ENCODE data around the gene RTBDN. TPM values are rescaled to one million over a fixed set of nuclear protein-coding genes. Genes with fewer than 3 reads are reported as not detected.

RTBDN gene
- not detected for total RNA-seq

DNA sequence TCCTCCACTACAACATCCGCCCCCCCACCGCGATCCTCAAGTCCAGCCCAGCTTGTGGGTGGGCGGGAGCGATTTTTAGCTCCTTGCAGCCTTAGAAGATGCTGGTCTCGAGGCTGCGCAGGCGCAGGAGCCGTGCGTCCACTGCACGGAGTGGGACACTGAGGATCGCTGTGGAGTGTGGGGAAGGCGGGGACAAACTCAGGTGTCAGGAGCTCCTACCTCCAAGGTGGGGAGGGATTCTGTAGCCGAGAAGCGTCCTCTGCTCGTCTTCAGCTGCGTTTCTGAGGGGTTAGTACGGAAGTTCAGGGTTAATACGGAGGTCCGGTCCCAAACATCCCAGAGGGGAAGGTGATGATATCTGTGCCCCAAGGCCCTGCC is at the start of gene RTBDN:
Gene RTBDN (minus strand): TSS at position 14 of the 378 bp plus-strand sequence. CDS start 4,600 bp downstream, outside the sequence.
- H3K27me3 Mint-ChIP-seq (ENCODE audit: low read depth), result peaks cover 72% of the 10 kb centered on the region
- peaks cover 18% of the 10 kb centered on the region for H3K4me1 Mint-ChIP-seq (ENCODE audit: low read depth)
- H3K36me3 Mint-ChIP-seq (ENCODE audit: low read depth), result no peaks in the 10 kb centered on the region
- no peaks in the 10 kb centered on the region for H3K9me3 Mint-ChIP-seq (ENCODE audit: insufficient read depth)
- CTCF ChIA-PET, result interaction anchor here (0.7 to 1.3 kb wide), 6 partner anchors 9 to 224 kb away, joined by 3 to 5 read pairs (median 3); partner anchors contain the start of genes ZNF490 and ZNF791
- H3K27ac Mint-ChIP-seq, result no peak within 1 kb of the TSS
- POLR2A ChIA-PET, result interaction anchor here (0.9 kb wide), 2 partner anchors 36 to 124 kb away, joined by 3 read pairs; no protein-coding TSS in a partner anchor
- no peak within 1 kb of the TSS for H3K4me3 Mint-ChIP-seq
- DNase-seq (no peak), ATAC-seq (no peak)

DNA sequence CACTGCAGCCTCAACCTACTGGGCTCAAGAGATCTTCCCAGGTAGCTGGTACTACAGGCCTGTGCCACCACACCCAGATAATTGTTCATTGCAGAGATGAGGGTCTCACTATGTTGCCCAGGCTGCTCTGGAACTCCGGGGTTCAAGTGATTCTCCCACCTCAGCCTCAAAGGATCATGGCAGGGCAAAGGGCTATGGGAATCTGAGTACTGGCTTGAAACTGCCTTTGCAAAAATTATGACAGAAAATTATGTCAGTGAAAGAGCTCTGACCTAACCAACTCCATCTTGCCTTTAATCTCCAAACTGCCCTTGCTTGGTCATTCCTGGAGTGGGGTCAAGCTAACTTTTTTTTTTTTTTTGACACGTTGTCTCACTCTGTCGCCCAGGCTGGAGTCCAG is 48.2 kb upstream of the RTBDN start:
- H3K4me3 Mint-ChIP-seq, result peak overlapping the region; percentile 81
- POLR2A ChIA-PET, result interaction anchor here (0.6 to 1.7 kb wide), 2 partner anchors 8 to 85 kb away, joined by 4 to 7 read pairs; partner anchors contain the start of gene GCDH
- DNase-seq (no peak), ATAC-seq (no peak)
- H3K36me3 Mint-ChIP-seq (ENCODE audit: low read depth), result peaks cover 20% of the 10 kb centered on the region
- peaks cover 11% of the 10 kb centered on the region for H3K9me3 Mint-ChIP-seq (ENCODE audit: insufficient read depth)
- peaks cover 3% of the 10 kb centered on the region for H3K27me3 Mint-ChIP-seq (ENCODE audit: low read depth)
- CTCF ChIA-PET, result interaction anchor here (0.7 to 6.6 kb wide), 6 partner anchors 8 to 1556 kb away, joined by 3 to 121 read pairs (median 5); partner anchors contain the start of genes DAND5 and GCDH
- peak overlapping the region; percentile 19 for H3K27ac Mint-ChIP-seq
- H3K4me1 Mint-ChIP-seq (ENCODE audit: low read depth), result peaks cover 39% of the 10 kb centered on the region

DNA sequence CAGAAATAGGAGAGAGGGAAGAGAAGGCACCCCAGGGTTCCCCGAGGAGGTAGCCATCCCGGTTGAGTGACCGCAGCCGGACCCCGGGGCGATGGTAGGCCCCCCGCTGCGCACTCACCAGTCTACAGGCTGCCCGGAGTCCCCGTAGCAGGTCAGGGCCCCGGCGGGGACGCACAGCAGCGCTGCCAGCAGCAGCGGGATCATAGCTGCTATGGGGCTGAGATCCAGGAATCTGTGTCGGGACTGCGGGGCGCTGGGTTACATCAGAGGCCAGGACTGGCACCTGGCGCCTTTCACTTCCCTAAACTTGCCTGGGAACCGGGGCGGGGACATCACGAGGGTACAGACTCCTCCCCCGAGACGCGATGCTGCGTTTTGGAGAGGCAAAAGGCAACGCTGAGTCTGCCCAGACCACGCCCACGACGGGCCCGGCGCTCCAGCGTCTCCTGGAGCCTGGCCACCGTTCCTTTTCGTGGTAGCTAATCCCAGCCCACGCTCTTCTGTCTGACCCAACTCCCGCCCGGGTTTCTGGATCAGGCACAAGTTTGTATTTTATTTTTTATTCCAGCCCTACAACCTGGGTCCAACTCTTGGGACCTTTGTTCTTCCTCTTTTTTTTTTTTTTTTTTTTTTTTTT is 46.9 kb upstream of the RTBDN start, which contains the start of gene DNASE2:
Gene DNASE2 (minus strand): TSS at position 278 of the 637 bp plus-strand sequence. CDS start 74 bp downstream, at position 204.
- Mint-ChIP-seq H3K4me3 (peak within 1 kb of the TSS; percentile 81), H3K9me3 (ENCODE audit: insufficient read depth) (peaks cover 11% of the 10 kb centered on the region), H3K27me3 (ENCODE audit: low read depth) (no peaks in the 10 kb centered on the region), H3K4me1 (ENCODE audit: low read depth) (peaks cover 33% of the 10 kb centered on the region), H3K27ac (peak within 1 kb of the TSS; percentile 87), H3K36me3 (ENCODE audit: low read depth) (peaks cover 21% of the 10 kb centered on the region)
- ChIA-PET POLR2A (interaction anchor here (0.7 to 1.1 kb wide), 6 partner anchors 9 to 147 kb away, joined by 3 to 4 read pairs (median 3); partner anchors contain the start of genes CALR and GCDH), CTCF (interaction anchor here (0.8 to 6.6 kb wide), 7 partner anchors 9 to 85 kb away, joined by 3 to 121 read pairs (median 6); partner anchors contain the start of genes DAND5 and GCDH)
- peak; percentile 79 for ATAC-seq
- DNase-seq, result peak; percentile 95

DNA sequence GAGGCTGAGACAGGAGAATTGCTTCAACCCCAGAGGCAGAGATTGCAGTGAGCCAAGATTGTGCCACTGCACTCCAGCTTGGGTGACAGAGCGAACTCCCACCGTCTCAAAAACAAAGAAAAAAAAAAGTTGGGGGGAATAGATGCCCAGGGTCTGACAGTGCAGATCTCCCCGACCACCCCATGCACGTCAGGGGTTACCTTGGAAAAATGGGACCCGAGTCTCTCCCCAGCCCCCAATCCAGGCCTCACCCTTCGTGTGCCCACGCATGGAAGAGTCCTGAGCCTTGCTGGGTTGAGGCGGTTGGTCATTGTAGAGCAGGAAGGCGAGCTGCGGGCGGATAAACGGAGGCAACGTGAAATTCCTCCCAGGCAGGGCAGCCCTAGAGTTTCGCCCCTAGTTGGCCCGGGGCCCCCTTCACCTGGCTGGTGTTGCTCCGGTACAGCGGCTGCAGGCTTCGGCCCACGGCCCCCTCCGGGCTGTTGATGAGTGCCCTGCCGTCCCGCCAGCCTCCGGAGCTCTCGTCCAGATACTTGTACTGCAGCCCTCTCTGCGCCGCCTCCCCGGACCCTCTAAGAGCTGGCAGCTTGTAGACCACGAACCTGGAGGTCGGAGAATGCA is 46.3 kb upstream of the RTBDN start:
- Mint-ChIP-seq H3K36me3 (ENCODE audit: low read depth) (peaks cover 24% of the 10 kb centered on the region), H3K9me3 (ENCODE audit: insufficient read depth) (peaks cover 11% of the 10 kb centered on the region), H3K27me3 (ENCODE audit: low read depth) (no peaks in the 10 kb centered on the region), H3K4me1 (ENCODE audit: low read depth) (peaks cover 30% of the 10 kb centered on the region), H3K27ac (peak overlapping the region; percentile 87), H3K4me3 (peak overlapping the region; percentile 81)
- CTCF ChIA-PET, result interaction anchor here (0.8 to 2.0 kb wide), 4 partner anchors 10 to 85 kb away, joined by 4 to 9 read pairs (median 6); partner anchors contain the start of gene GCDH
- DNase-seq (peak; percentile 33), ATAC-seq (peak; percentile 6)
- POLR2A ChIA-PET, result interaction anchor here (0.7 to 1.1 kb wide), 5 partner anchors 8 to 147 kb away, joined by 3 to 4 read pairs (median 3); partner anchors contain the start of genes CALR and GCDH

DNA sequence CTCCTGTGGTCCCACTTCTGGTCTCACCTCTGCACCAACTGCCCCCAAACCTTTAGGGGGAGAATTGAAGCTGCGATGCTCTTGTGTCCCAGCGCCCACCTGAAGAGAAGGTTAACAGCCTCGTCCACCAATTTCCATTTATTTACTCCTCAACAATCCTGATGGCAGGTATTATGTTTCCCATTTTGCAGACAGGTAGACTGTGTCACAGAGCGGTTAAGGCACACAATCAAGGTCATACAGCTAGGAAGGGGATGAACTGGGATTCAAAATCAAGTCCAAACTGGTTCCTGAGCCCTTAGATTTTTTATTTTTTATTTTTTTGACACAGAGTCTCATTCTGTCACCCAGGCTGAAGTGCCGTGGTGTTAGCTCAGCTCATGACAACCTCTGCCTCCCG is 40.7 kb upstream of the RTBDN start:
- Mint-ChIP-seq H3K4me1 (ENCODE audit: low read depth) (peaks cover 7% of the 10 kb centered on the region), H3K4me3 (no peak overlapping the region), H3K9me3 (ENCODE audit: insufficient read depth) (no peaks in the 10 kb centered on the region), H3K36me3 (ENCODE audit: low read depth) (peaks cover 35% of the 10 kb centered on the region), H3K27me3 (ENCODE audit: low read depth) (no peaks in the 10 kb centered on the region), H3K27ac (no peak overlapping the region)
- POLR2A ChIA-PET, result interaction anchor here (2.2 kb wide), 1 partner anchor 10 kb away, joined by 6 read pairs; no protein-coding TSS in a partner anchor
- ATAC-seq (no peak), DNase-seq (no peak)
- CTCF ChIA-PET, result interaction anchor here (1.7 kb wide), 1 partner anchor 10 kb away, joined by 4 read pairs; no protein-coding TSS in a partner anchor

DNA sequence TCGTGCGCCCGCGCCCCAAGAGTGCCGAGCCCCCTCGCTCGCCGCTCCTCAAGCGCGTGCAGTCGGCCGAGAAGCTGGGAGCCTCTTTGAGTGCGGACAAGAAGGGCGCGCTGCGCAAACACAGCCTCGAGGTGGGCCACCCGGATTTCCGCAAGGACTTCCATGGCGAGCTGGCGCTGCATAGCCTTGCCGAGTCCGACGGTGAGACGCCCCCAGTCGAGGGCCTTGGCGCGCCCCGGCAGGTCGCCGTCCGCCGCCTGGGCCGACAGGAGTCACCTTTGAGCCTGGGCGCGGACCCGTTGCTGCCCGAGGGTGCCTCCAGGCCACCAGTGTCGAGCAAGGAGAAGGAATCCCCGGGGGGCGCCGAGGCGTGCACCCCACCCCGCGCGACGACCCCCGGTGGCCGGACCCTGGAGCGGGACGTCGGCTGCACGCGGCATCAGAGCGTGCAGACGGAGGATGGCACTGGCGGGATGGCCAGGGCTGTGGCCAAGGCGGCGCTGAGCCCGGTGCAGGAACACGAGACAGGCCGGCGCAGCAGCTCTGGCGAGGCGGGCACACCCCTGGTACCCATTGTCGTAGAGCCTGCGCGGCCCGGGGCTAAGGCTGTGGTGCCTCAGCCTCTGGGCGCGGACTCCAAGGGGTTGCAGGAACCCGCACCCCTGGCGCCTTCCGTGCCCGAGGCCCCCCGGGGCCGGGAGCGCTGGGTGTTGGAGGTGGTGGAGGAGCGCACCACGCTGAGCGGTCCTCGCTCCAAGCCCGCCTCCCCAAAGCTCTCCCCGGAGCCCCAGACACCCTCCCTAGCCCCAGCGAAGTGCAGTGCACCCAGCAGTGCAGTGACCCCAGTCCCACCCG is 39.7 kb upstream of the RTBDN start:
- H3K4me1 Mint-ChIP-seq (ENCODE audit: low read depth), result peaks cover 3% of the 10 kb centered on the region
- peaks cover 34% of the 10 kb centered on the region for H3K36me3 Mint-ChIP-seq (ENCODE audit: low read depth)
- H3K27ac Mint-ChIP-seq, result no peak overlapping the region
- H3K27me3 Mint-ChIP-seq (ENCODE audit: low read depth), result no peaks in the 10 kb centered on the region
- ATAC-seq (no peak), DNase-seq (no peak)
- POLR2A ChIA-PET, result interaction anchor here (0.5 to 1.2 kb wide), 2 partner anchors 10 to 204 kb away, joined by 3 to 4 read pairs; no protein-coding TSS in a partner anchor
- CTCF ChIA-PET, result interaction anchor here (1.7 to 1.8 kb wide), 2 partner anchors 11 kb away, joined by 4 to 8 read pairs; no protein-coding TSS in a partner anchor
- H3K9me3 Mint-ChIP-seq (ENCODE audit: insufficient read depth), result no peaks in the 10 kb centered on the region
- H3K4me3 Mint-ChIP-seq, result no peak overlapping the region

DNA sequence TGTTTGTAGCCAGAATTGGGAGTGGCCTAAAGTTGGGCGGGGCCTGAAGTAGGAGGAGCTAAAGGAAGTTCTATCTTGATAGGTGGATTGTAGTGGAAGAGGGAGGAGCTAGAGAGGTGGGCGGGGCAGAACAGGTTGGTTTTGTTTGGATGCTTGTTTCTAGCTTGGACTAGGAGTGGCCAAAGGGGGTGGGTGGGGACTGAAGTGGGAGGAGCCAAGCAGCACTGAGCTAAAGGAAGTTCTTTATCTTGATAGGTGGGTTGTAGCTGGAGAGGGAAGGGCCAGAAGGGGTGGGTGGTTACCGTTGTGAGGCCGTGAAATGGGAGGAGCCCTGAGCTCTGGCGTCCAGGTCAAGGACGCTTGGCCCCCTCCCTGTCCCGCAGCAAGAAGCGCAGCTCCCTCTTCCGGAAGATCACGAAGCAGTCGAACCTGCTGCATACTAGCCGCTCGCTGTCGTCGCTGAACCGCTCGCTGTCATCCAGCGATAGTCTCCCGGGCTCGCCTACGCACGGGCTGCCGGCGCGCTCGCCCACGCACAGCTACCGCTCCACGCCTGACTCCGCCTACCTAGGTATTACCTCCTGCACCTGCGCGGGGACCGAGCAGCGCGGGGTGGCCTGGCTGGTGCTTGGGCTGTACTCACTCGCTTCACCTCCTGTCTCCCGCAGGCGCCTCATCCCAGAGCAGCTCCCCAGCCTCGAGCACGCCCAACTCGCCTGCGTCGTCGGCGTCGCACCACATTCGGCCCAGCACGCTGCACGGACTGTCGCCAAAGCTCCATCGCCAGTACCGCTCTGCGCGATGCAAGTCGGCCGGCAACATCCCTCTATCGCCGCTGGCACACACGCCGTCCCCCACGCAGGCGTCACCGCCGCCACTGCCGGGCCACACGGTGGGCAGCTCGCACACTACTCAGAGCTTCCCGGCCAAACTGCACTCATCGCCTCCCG is 38.8 kb upstream of the RTBDN start:
- ChIA-PET POLR2A (interaction anchor here (0.6 to 1.2 kb wide), 2 partner anchors 8 to 11 kb away, joined by 3 to 4 read pairs; no protein-coding TSS in a partner anchor), CTCF (interaction anchor here (0.6 to 2.4 kb wide), 8 partner anchors 9 to 129 kb away, joined by 3 to 11 read pairs (median 6); partner anchors contain the start of gene FARSA)
- peak; percentile 80 for ATAC-seq
- H3K4me1 Mint-ChIP-seq (ENCODE audit: low read depth), result peaks cover 4% of the 10 kb centered on the region
- H3K36me3 Mint-ChIP-seq (ENCODE audit: low read depth), result peaks cover 29% of the 10 kb centered on the region
- H3K9me3 Mint-ChIP-seq (ENCODE audit: insufficient read depth), result no peaks in the 10 kb centered on the region
- no peaks in the 10 kb centered on the region for H3K27me3 Mint-ChIP-seq (ENCODE audit: low read depth)
- H3K27ac Mint-ChIP-seq, result no peak overlapping the region
- no peak overlapping the region for H3K4me3 Mint-ChIP-seq
- DNase-seq, result peak; percentile 76

DNA sequence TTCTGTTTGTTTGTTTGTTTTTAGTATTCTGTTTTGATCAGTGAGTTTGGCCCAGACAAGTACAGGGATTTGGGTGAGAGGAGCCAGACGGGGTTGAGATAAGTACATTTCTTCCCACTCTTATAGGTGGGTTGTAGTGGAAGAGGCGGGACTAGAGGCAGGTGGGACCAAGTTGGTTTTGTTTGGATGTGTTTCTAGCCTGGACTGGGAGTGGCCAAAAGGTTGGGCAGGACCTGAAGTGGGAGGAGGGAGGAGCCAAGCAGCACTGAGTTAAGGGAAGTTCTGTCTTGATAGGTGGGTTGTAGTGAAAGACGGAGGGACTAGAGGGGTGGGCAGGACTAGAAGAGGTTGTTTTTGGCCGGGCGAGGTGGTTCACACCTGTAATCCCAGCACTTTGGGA is 37.9 kb upstream of the RTBDN start:
- Mint-ChIP-seq H3K27ac (no peak overlapping the region), H3K9me3 (ENCODE audit: insufficient read depth) (no peaks in the 10 kb centered on the region), H3K4me3 (no peak overlapping the region), H3K27me3 (ENCODE audit: low read depth) (no peaks in the 10 kb centered on the region), H3K4me1 (ENCODE audit: low read depth) (peaks cover 10% of the 10 kb centered on the region), H3K36me3 (ENCODE audit: low read depth) (peaks cover 27% of the 10 kb centered on the region)
- CTCF ChIA-PET, result interaction anchor here (0.6 to 2.4 kb wide), 6 partner anchors 10 to 129 kb away, joined by 3 to 11 read pairs (median 6); no protein-coding TSS in a partner anchor
- no peak for DNase-seq
- ATAC-seq, result no peak
- POLR2A ChIA-PET, result interaction anchor here (0.6 kb wide), 1 partner anchor 8 kb away, joined by 3 read pairs; no protein-coding TSS in a partner anchor

DNA sequence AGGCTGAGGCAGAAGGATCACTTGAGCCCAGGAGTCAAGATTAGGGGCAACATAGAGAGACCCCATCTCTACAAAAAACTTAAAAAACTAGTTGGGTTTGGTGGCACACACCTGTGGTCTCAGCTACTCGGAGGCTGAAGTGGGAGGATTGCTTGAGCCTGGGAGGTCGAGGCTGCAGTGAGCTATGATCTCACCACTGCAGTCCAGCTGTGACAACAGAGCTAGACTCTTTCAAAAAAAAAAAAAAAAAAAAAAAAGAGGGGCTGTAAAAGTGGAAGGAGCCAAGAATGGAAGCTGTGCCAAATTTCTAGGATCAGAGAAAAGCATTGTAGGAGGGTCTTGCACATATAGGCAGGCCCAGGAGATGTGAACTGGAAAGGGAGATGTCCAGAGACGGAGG is 37.3 kb upstream of the RTBDN start:
- ChIA-PET POLR2A (no interaction called here), CTCF (interaction anchor here (2.4 kb wide), 1 partner anchor 94 kb away, joined by 11 read pairs; no protein-coding TSS in a partner anchor)
- H3K4me3 Mint-ChIP-seq, result no peak overlapping the region
- ATAC-seq, result no peak
- H3K27ac Mint-ChIP-seq, result no peak overlapping the region
- no peaks in the 10 kb centered on the region for H3K27me3 Mint-ChIP-seq (ENCODE audit: low read depth)
- no peak for DNase-seq
- no peaks in the 10 kb centered on the region for H3K9me3 Mint-ChIP-seq (ENCODE audit: insufficient read depth)
- peaks cover 15% of the 10 kb centered on the region for H3K4me1 Mint-ChIP-seq (ENCODE audit: low read depth)
- peaks cover 27% of the 10 kb centered on the region for H3K36me3 Mint-ChIP-seq (ENCODE audit: low read depth)

DNA sequence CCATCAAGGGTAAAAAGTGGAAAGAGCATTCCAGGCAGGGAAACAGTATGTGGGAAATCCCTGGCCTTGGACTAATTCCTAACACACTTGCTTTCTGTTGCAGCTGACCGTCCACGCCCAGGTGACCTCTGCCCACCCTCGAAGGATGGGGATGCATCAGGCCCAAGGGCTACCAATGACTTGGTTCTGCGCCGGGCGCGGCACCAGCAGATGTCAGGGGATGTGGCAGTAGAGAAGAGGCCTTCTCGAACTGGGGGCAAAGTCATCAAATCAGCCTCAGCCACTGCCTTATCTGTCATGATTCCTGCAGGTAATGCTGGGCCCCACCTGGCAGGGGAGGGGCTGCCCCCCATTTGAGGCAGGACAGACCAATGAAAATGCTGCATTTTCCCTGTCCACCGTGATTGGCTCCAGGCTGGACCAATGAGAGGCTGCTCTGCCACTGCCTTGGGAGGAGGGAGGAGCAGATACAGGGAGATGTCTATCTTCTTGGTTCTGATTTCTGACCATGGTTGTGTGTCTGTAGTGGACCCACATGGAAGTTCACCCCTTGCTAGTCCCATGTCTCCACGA is 34.2 kb upstream of the RTBDN start:
- no peak for DNase-seq

More for the DNA sequence above, 34.2 kb upstream of the RTBDN start:
- ChIA-PET POLR2A (interaction anchor here (0.6 kb wide), 1 partner anchor 29 kb away, joined by 4 read pairs; no protein-coding TSS in a partner anchor), CTCF (no interaction called here)
- peaks cover 20% of the 10 kb centered on the region for H3K4me1 Mint-ChIP-seq (ENCODE audit: low read depth)
- no peaks in the 10 kb centered on the region for H3K9me3 Mint-ChIP-seq (ENCODE audit: insufficient read depth)
- H3K4me3 Mint-ChIP-seq, result no peak overlapping the region
- H3K27ac Mint-ChIP-seq, result no peak overlapping the region
- H3K36me3 Mint-ChIP-seq (ENCODE audit: low read depth), result peaks cover 15% of the 10 kb centered on the region
- no peak for ATAC-seq
- H3K27me3 Mint-ChIP-seq (ENCODE audit: low read depth), result no peaks in the 10 kb centered on the region
